Ovary (tissue), 9 donors: ENCODE measurements around the gene C19orf47. TPM values are rescaled to one million over a fixed set of nuclear protein-coding genes. Genes with fewer than 3 reads are reported as not detected.

Source experiments
- DNase-seq, 5 donors: peaks; one replicate each; pipeline ENCODE4 v3.0.0-alpha.2; 2019 to 2020
- H3K27ac ChIP-seq, 2 donors: fragments of 200-600 bp; one replicate each; pipeline versions ENCODE4 v1.5.1 to v1.8.0; 2019 to 2022
- H3K27me3 ChIP-seq: fragments of 200-600 bp; one replicate; pipeline ENCODE4 v1.8.0; 2022
- H3K36me3 ChIP-seq: fragments of 200-600 bp; sonication (generic); one replicate; pipeline ENCODE4 v1.5.1; 2019
- H3K4me1 ChIP-seq: one replicate; pipeline ENCODE4 v1.8.1; 2013; ENCODE audit warnings: mild to moderate bottlenecking, moderate library complexity; ENCODE audit not compliant: insufficient read depth
- H3K4me3 ChIP-seq: fragments of 200-600 bp; sonication (generic); one replicate; pipeline ENCODE4 v1.5.1; 2017
- H3K9me3 ChIP-seq, 2 donors: fragments of 200-600 bp in 1 of 2; sonication (generic) in 1 of 2; one replicate each; pipeline versions ENCODE4 v1.5.1 to v1.8.1; 2013 to 2019; ENCODE audit warnings: mild to moderate bottlenecking in 1 of 2, moderate library complexity in 1 of 2
- EP300 ChIP-seq: sonication (generic); formaldehyde crosslinking; IDR thresholded peaks from one replicate; pipeline ENCODE4 v1.6.1; 2017; ENCODE audit warnings: antibody characterized with exemption
- POLR2A ChIP-seq: fragments of 450-650 bp; IDR thresholded peaks from one replicate; pipeline ENCODE4 v1.6.1; 2017; ENCODE audit warnings: antibody characterized with exemption, mild to moderate bottlenecking, moderate library complexity
- WGBS, 3 donors: extraction: QIAGEN DNeasy Blood & Tissue Kit in 1 of 3; methylation state at CpG; one replicate each; pipeline versions ENCODE4 v1.1.5 to v1.1.7; 2013 to 2017; 5-methylcytosine and 5-hydroxymethylcytosine counted together
- intact Hi-C, 4 donors: fragments of 100-400 bp; cut with DNase I; formaldehyde crosslinking; loops; one replicate each; pipeline versions ENCODE4 v1.11.0 to v1.15.1; 2022 to 2023
- polyA plus RNA-seq, 2 donors: library from polyadenylated mRNA; stranded (reverse); fragments of 200-250 nt in 1 of 2; fragments of 350-450 nt in 1 of 2; fragmentation: Illumina TruSeq in 1 of 2; extraction: RNeasy Lipid Tissue Mini Kit (QIAGEN cat#74804) in 1 of 2; gene quantifications; one replicate each; pipeline ENCODE4 v1.2.3, GENCODE V29; 2013 to 2014
- total RNA-seq, 7 donors: library from RNA; depleted of rRNA in 2 of 7; stranded (reverse); fragments of >200 nt in 2 of 7; fragmentation: NEBNext Ultra II Directional in 3 of 7; extraction: Animal tissue kit (Norgen Biotek cat#: 25700) in 3 of 7; gene quantifications; one replicate each; pipeline versions ENCODE4 v1.1.0 to v1.2.4, GENCODE V29; 2016 to 2023
- TF ChIP-seq, protein P1 (sequence below), 3 donors: fragments of 450-650 bp in 2 of 3; fragments of 200-600 bp in 1 of 3; IDR thresholded peaks; one replicate each; pipeline versions ENCODE4 v1.5.1 to v1.8.0; 2016 to 2022; ENCODE audit warnings: antibody characterized with exemption in 3 of 3, mild to moderate bottlenecking in 1 of 3
- donor health status: DM: no; HTN: no; CAD: no; lungs with moderate emphysema.
- donor health status: DM: no; HTN: no; CAD: no.
- donor health status: Bipolar disorder and iron deficiency.
- donor health status: DM: yes; HTN: yes; CAD: no.
- donor health status: DM: no; HTN: no; CAD: no.
- donor health status: DM: yes; HTN: yes; CAD: no.

C19orf47 gene
- total and polyA plus RNA-seq, 9 donors, result 3.5 to 15.8 (median 12.2) TPM

DNA sequence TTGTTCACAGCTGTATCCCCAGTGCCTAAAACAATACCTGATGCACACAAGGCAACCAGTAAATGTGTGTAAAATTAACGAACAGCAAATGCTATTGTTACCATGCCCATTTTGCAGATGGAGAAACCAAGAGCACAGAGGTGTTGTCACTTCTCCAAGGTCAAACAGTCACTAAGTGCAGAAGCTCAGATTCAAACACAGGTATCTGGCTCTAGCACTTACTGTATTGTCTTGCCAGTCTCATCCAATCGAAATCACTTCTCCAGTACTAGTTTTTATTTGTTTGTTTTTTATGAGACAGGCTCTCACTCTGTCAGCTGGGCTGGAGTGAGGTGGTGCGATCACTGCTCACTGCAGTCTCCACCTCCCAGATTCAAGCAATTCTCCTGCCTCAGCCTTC lies 14.0 kb upstream of the C19orf47 start:
- Histone ChIP-seq H3K36me3 (no peaks in the 10 kb centered on the region), H3K27ac (no peak overlapping the region), H3K27me3 (no peaks in the 10 kb centered on the region), H3K4me1 (peaks cover 7% of the 10 kb centered on the region), H3K9me3 (no peaks in the 10 kb centered on the region), H3K4me3 (no peak overlapping the region)
- intact Hi-C loops, result no loop called here
- TF ChIP-seq, protein P1, sequence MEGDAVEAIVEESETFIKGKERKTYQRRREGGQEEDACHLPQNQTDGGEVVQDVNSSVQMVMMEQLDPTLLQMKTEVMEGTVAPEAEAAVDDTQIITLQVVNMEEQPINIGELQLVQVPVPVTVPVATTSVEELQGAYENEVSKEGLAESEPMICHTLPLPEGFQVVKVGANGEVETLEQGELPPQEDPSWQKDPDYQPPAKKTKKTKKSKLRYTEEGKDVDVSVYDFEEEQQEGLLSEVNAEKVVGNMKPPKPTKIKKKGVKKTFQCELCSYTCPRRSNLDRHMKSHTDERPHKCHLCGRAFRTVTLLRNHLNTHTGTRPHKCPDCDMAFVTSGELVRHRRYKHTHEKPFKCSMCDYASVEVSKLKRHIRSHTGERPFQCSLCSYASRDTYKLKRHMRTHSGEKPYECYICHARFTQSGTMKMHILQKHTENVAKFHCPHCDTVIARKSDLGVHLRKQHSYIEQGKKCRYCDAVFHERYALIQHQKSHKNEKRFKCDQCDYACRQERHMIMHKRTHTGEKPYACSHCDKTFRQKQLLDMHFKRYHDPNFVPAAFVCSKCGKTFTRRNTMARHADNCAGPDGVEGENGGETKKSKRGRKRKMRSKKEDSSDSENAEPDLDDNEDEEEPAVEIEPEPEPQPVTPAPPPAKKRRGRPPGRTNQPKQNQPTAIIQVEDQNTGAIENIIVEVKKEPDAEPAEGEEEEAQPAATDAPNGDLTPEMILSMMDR (IDR thresholded peaks at IDR 0.05), result no peak
- TF ChIP-seq POLR2A, result no peak
- TF ChIP-seq EP300, result no peak
- 84 to 91% (median 90%) methylated on average over 3 of the region's 3 CpGs for WGBS, 3 donors
- no peak for DNase-seq

DNA sequence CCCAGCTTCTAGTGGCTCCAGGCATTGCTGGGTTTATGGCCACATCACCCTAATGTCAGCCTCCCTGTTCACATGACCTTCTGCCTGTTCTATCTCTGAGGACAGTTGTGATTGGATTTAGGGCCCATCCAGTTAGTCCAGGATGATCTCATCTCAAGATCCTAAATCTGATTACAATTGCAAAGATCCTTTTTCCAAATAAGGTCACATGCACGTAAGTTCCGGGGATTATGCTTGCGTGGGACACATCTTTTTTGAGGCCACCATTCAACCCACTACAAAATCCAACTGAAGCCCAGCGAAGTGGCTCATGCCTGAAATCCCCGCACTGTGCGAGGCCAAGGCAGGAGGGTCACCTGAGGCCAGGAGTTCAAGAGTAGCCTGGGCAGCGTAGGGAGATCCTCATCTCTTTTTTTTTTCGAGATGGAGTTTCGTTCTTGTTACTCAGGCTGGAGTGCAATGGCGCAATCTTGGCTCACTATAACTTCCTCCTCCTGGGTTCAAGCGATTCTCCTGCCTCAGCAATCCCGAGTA lies 12.6 kb upstream of the C19orf47 start:
- WGBS, 3 donors, result 88 to 95% (median 88%) methylated on average over 12 of the region's 12 CpGs
- TF ChIP-seq POLR2A, result no peak
- no peak for TF ChIP-seq EP300
- TF ChIP-seq, protein P1 (IDR thresholded peaks at IDR 0.05), result no peak
- H3K4me3 ChIP-seq, result no peak overlapping the region
- intact Hi-C loops, result no loop called here
- no peak for DNase-seq
- H3K27me3 ChIP-seq, result no peaks in the 10 kb centered on the region
- no peaks in the 10 kb centered on the region for H3K36me3 ChIP-seq
- no peaks in the 10 kb centered on the region for H3K9me3 ChIP-seq
- peaks cover 5% of the 10 kb centered on the region for H3K4me1 ChIP-seq
- H3K27ac ChIP-seq, result no peak overlapping the region

DNA sequence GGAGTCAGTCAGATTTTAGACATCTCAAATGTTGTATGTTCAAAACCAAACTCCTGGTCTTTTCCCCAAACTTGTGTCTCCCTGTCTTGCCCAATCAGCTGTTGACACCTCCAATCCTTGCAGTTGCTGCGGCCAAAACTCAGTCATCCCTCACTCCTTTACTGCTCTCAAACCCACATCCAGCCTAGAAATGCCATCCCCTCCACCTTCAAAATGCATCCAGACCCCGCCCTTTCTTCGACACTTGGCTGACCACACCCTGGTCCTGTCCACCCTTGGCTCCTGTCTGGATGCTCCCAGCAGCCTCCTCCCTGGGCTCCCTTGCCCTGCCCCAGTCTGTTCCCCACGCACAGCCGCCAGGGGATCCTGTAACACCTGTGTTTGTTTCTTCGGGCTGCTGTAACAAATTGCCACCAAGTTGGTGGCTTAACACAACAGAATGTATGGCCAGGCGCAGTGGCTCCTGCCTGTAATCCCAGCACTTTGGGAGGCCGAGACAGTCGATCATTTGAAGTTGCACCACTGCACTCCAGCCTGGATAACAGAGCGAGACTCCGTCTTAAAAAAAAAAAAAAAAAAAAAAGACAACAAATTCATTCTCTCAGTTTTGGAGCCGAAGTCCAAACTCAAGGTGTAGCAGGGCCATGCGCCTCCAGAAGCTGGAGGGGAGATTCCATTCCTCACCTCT lies 12.0 kb upstream of the C19orf47 start:
- H3K9me3 ChIP-seq, result no peaks in the 10 kb centered on the region
- TF ChIP-seq EP300 (no peak), POLR2A (no peak)
- TF ChIP-seq, protein P1 (IDR thresholded peaks at IDR 0.05), result no peak
- H3K27ac ChIP-seq, result no peak overlapping the region
- intact Hi-C loops, result no loop called here
- no peak overlapping the region for H3K4me3 ChIP-seq
- WGBS, 3 donors, result 87 to 89% (median 88%) methylated on average over 13 of the region's 13 CpGs
- peaks cover 2% of the 10 kb centered on the region for H3K4me1 ChIP-seq
- no peak for DNase-seq
- no peaks in the 10 kb centered on the region for H3K27me3 ChIP-seq
- no peaks in the 10 kb centered on the region for H3K36me3 ChIP-seq

DNA sequence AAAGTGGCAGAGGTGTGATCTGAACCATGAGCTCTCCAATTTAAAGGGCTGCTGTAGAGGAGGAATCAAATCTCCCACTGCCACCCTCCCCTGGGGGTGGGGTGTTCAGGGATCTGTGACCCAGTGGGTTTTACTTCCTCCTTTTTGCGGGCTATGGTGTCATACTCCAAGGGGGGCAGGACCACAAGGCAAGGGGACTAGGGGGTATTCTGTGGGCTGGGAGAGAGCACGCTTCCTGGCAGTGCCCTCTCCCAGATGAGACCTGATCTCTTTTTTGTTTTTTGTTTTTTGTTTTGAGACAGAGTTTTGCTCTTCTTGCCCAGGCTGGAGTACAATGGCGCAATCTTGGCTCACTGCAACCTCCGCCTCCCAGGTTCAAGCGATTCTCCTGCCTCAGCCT lies 10.6 kb upstream of the C19orf47 start:
- Histone ChIP-seq H3K27ac (no peak overlapping the region), H3K36me3 (no peaks in the 10 kb centered on the region), H3K27me3 (no peaks in the 10 kb centered on the region), H3K9me3 (no peaks in the 10 kb centered on the region), H3K4me3 (no peak overlapping the region), H3K4me1 (no peaks in the 10 kb centered on the region)
- no peak for TF ChIP-seq EP300
- TF ChIP-seq, protein P1 (IDR thresholded peaks at IDR 0.05), result no peak
- TF ChIP-seq POLR2A, result no peak
- WGBS, 3 donors, result 91 to 98% (median 93%) methylated on average over 5 of the region's 5 CpGs
- no peak for DNase-seq
- intact Hi-C loops, result no loop called here
